ENCODE results near the gene PEPD.
A peak's percentile ranks its signal among the peaks of the same experiment; 100 is the strongest.

Gene PEPD

GRCh38 chr19:33418461-33418860, 103.1 kb downstream of the PEPD start:
- no peak for DNase-seq

DNA sequence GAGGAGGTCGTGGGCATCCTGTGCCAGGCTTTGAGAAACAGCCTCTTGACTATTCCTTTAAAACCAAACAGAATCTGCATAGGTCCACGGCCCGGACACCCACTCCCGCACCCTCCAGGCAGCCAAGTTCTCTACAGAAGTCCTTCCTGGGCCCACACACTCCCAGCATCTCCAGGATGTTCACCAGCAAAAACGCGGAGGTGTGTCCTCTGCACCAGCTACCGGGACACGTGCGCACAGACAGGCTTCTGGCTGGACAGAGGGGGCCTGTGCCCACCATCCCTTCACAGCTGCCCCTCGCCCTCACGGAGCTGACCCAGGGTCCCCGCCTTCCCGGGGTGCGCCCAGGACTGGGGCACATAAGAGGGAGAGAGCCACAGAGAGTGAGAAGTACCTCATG, 103.8 kb downstream of the PEPD start:
- DNase-seq, result no peak

DNA sequence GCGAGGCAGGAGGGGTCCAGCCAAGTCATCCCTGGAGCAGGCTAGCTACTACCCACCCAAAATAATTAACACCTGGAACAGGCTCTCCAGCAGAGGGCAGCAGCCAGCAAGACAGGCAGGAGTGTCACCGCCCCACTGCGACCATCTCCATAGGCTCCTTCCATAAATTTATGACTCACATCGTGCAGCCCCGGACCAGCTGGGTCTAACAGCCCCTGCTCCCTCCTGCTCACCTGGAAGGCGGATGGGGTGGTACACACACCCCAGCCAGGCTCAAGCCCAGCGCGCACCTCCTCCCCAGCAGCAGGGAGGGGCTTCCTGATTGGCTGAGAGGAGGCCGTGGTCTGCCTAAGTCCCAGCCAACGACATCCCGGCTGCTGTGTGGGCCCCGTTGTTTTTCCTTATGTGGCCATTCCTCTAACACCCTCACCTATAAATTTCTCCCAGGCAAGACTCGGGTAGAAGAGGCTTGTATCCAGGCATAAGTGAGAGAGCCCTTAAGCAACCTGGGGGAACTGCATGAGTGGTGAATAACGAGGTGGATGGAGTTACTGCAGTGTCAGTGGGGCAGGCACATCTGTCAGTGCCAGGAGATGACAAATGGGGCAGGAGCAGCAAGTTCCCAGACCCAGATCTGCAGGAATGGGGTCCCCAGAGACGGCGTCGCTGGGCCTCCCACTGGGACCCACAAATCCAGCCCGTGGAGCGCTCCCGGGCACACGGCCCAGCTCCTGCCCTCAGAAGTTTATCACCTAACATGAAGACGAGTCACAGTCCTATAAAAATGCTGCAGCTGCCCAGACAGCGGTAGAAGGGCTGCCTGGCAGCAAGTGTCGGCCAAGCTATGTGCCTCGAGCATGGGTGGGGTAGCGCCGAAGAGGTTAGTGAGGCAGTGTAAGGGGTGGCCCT, 105.0 kb downstream of the PEPD start:
- peak; percentile 60 to 63 for DNase-seq

GRCh38 chr19:33414667-33415605, 106.7 kb downstream of the PEPD start:
- no peak for DNase-seq

DNA sequence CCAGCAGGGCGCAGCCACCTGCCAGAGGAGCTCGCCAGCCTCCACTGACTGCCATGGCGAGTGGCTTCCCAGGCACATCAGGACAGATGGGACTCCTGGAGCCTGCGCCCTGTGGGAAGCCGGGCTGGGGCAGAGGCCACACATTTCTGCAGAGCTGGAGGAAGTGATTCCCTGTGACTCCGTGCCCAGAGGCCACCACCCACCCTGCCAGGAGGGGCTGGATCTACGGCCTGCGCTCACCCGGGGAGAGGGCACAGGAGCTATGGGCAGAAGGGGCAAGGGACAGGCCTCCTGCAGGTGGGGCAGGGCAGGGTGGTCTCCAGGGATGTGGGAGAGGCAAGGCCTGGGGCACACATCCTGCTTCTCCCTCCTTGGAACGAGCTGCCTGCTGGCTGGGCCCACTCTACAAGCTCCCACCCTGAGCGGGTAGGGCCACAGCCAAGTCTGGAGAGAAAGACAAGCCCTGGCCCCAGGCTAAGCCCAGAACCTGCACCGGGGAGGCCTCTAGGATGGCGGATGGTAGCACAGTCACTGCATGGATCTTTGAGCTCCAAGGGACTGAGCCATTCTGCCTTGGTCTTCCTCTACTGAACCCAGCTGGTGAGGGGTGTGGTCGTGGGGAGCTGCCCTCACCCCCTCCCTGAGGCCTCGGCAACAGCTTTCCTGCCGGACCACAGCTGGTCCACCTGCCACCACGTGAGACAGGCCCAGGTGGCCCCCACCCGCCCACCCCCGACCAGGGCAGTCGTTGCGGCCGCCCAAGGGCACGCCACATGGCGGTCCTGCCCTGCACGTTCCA, 107.5 kb downstream of the PEPD start:
- no peak for DNase-seq

DNA sequence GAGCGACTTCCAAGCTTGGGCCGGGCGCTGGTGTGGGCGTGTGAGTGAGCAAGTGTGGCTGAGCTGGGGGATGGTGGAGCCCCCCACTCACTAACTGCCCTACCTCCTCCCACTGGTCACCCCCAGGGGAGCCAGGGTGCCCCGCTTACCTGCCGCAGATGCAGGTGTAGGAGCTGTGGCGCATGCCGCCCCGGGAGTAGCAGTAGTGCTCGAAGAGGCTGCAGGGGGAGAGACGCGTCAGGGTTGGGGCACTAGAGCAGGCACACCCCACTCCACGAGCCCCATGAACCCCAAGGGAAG, 108.2 kb downstream of the PEPD start:
- DNase-seq, result no peak

DNA sequence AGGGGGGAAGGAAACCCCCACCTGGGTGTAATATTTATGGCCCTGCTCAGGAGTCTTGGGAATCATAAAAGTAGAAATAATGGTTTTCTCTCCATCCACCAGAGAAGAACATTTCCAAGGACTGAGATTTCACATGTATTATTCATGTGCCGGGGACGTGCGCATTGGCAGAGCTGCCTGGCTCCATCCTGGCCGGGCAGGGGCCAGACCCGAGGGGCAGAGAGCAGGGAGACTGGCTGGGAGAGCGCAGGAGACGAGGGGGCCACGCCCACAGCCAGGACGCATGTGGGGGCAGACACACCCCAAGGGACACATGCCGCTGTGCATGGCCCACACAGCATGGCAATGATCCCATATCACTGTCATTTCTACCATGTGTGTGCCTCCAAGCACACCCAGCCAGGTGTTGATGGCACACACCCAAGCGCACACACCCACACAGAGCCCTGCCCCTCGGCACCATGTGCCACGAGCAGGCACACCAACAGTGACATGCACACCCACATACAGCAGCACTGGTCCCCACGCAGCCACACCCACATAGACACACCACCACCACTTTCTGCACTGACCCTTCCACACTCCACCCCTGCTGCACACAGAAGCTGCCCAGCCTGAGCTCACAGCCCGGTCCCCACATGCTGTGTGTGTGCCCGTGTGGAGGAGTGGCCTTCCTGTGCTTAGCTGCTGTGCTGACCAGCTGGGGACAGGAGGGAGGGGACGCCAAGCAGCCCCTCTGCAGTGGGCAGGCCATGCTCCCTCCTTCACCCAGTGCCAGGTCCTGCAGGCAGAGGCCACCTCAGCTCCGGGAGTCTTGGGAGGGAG, 108.8 kb downstream of the PEPD start:
- no peak for DNase-seq

DNA sequence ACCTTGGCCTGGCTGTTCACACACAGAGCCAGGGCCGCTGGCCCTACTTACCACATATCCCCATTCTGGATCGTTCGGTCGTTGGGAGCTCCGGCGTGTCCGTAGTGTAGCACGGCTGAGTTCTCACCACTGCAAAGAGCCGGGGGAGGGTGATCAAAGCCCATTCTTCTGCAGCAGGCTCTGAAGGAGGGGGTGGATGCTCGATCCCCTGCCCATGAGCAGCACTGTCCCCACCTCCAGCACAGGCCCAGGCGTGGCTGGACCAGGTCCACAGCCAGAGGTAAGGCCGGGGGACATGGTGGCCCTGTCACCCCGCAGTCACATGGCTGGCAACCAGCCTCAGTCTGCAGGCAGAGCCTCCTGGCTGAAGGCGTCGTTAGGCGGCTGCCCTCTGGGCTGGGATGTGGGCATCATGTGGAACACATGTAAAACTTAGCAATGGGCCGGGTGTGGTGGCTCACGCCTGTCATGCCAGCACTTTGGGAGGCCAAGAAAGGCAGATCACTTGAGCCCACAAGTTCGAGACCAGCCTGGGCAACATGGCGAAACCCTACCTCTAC, 109.9 kb downstream of the PEPD start:
- DNase-seq, result no peak

- no peak for DNase-seq
Observed at GRCh38 chr19:33410915-33411401, 110.6 kb downstream of the PEPD start.

DNA sequence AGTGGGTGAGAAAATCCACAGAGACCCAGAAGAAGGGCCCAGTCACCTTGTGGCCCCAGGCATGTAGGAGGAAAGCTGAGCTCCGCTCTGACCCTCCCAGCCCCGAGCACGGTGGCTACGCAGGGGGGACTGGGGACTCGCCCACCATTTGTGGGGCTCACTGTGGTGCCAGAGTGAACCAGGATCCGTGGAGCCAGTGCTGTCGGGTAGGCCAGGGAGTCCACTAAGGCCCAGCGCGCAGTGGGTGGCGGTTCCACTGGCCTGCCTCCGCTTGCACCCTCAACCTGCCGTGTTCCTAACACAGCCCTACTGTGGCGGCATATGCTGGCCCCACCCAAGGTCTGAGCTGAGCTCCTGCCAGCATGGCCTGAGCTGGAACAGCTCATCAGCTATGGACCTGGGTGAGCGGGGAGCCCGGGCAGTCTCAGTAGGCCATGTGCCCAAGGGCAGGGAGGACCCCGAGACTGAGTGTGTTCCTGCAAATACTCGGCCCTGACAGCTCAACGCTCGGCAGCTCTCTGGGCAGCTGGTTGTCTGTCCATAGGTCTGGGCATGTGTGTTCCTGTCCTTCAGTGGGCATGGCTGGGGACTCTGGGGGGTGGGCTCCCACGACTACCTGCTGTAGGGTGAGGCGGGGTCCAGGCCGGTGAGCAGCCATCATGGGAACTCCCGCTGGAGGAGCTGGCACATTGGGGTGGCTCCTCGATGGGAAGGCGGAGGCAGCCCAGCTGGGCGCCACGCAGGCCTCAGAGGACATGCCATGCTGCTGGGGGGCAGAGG, 111.5 kb downstream of the PEPD start:
- DNase-seq, result no peak

DNA sequence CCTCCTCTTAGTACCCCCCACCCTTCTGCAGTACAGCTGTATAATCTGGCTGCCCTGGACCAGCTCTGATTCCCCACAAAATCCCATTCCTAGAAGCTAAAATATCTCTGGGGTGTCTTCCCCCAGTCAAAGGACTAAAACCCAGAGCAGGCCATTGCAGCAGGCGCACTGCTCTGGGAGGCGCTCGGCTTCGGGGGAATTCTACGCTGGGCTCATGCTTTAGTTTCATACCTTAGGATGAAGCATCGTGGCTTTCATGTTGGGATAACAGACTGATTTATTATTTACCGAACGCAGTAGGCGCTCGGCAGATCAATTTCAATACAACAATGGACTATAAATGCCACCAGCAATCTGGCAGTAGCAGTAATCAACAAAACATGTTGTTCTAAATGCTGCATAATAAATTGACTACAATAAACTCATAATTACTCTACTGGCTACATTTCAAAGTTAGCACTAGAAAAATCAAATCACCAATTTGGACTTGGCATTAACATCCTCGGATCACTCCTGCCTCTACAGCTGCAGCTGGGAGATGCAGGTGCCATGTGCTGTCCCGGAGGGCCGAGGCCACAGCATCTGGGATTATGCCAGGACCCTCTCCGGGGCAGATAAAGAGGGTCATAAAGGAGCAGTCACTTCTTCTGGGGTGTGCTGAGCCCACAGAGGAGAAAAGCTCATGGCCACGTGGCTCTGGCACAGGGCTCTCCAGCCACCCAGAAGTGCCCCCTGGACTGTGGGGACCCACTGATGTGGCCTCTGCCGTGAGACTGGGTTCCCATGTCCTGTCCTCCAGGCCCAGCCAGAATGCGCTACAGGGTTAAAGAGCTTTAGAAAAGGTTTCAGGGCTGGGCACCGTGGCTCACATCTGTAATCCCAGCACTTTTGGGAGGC, 112.8 kb downstream of the PEPD start:
- DNase-seq, result no peak

DNA sequence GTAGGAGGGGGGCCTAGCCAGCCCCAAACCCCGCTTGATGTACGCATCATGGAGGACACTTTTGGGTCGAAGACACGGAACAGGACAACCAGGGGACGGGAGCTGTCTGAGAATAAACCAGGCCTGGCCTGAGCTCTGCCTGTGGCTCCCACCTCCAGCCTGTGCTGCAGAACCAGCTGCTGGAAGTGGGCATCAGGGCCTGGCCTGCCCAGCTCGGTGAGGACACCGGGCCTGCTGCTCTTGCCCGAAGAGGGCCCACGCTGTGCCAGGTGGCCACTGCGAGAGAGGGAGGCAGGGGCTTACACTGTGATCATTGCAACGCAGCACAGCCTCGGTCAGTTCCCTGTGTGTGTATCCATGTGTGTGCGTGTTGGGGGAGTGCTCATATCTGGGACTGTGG, 113.5 kb downstream of the PEPD start:
- no peak for DNase-seq

- no peak for DNase-seq
Observed at GRCh38 chr19:33407716-33408115, 113.9 kb downstream of the PEPD start.

DNA sequence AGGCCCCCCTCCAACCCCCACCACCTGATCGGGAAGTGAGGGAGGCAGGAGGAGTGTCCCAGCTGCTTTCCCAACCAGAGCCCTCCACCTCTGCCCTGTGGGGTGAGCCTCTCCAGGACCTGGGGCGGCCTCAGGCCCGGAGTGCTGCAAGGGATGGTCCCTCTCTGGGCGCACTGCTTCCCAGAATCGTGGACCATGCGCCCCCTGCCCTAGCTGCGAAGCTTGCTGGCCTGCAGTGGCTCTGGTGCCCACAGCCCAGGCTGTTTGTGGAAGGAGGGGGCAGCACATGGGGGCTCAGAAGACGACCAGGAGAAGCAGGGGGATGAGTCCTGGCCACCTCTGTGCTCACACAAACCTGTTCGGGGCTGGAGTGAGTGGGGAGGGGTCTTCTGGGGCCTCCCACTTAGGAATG, 114.4 kb downstream of the PEPD start:
- no peak for DNase-seq

DNA sequence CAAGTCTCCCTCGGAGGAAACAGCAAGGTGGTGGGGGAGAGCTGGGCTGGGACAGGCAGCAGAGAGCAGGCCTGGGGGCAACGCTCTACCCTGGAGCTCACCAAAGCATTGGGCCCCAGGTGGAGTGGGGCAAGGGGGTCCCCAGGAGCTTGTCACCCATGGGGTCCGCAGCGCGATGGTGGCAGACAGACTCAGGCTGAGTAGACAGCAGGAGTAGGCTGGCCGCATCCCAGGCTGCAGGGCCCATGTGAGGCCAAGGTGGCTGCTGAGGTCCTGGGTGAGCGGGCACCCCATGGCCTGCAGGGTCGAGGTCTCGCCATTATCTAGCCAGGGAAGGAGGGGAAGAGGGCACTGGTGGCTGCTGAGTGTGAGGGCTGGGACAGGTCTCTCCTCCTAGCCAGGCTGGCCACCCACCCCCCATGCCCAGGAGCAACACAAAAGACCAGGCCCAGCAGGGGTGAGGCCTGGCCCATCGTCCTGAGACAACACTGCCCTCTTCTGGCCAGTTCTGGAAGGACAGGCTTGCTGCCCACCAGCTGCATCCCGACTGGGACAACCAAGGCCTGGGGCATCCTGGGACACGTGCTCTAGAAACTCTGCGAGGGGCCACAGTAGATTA, 115.0 kb downstream of the PEPD start:
- DNase-seq, result peak; percentile 70

DNA sequence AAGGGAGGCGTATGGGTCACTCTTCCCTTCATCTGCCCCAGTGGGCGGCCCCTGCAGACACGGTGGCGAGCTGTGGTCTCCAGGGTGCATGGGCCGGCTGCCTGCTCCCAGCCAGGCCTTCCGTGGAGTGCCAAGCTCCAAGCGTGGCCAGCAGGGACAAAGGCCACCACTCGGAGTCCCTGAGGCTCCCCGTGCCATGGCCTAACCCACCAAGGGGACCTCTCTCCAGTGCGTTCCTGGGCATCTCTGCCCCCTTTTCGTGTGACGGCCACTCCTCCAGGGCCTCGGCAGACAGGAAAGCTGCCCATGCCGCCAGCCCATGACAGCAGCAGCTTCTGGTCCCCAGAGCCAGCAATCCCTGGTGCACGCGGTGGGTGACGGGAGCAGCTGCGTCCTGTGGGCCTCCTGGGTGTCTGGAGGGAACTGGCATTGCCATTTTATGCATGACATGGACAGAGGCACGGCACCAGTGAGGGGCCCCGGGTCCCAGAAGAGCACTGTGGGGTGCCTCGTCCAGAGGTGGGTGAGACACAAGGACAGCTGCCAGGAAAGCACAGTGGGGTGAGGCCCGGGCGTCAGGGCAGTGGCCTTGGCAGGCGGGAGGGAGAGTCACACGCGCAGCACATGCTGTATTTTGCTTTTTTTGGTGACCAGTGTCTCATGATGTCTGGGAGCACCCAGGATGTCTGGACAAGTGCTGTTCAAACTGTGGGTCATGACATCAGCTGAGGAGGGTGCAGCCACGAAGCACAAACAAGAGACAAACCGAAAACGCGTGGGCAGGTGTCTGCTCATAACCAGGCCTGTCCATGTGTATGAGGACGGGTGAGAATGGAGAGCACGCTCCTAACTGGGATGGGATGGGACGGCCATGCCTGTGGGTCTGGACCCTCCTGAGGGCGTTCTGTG, 115.8 kb downstream of the PEPD start:
- no peak for DNase-seq

- DNase-seq, result no peak
Observed at GRCh38 chr19:33405254-33405552, 116.4 kb downstream of the PEPD start.

GRCh38 chr19:33404506-33405253, 116.9 kb downstream of the PEPD start:
- no peak for DNase-seq

Data from CD4-positive, alpha-beta T cell treated with Interleukin-4 for 1 hour (primary cell).